Activated T-helper 1 cell treated with Interleukin-2 at 50 U/mL for 16 hours (primary cell): ENCODE measurements around the gene PCOLCE2.
"Not testable (repeated sequence)": the region's sequence is repeated elsewhere in the genome, so short reads cannot be mapped to it uniquely, and the experiment has no call there.

Experiments used
- DNase-seq: peaks from one replicate; pipeline ENCODE4 v3.0.0-alpha.2; 2020; ENCODE audit warnings: low read depth

Gene PCOLCE2

DNA sequence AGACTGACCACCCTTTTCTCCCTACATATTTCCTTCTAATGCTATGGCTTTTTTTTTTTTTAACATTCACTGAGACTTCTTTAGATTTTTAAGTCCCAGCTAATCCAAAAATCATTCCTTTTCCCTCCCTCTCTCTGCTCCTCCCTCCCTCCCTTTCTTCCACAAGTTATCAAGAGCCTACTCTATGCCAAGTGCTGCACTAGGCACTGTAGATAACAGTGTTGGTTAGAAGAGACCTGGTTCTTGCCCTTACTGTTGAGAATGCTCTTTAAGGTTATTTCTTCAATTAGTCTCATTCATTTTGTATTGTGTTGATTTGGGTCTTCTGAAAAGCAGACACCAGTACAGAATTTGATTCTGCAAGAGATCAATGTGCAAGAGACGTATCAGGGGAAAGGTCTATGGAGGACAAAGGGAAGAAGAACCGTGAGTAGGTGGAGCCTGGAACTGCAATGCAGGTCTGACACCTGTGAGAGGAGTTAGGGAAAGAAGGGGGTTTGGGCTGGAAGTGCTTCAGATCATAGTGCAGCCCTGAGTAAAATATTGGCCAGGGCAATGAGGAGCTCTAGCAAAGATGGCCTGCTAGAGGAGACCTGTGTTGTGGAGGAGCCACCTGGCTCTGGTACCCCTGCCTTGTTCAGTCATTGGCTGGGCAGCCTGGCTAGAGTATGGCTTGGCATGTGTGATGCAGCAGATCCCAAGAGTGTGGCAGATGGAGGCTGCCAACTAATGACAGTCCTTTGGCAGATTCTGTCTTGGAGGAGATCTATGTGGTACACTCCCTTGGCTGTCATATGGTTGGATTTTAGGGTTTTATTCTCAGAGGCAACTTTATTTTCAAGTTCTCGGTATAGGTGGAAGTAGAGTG lies 9.7 kb upstream of the PCOLCE2 start:
- DNase-seq: no peak

DNA sequence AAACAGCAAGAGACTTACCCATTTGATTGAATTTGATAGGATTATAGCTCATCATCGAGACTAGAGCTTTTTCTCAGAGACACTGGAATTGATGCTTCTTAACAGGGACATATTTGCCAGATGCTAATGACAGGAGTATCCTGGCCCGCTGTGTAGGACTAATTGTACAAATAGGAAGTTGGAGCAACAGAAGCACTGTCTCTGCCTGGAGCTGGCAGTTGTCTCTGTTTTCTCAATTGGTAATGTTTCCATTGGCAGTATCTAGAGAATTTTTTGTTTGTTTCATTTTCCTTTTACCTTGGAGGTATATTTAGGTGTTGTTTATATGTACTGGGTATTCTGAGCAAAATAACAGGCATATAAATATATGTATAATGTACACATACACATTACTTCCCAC lies 8.9 kb upstream of the PCOLCE2 start:
- no peak for DNase-seq

DNA sequence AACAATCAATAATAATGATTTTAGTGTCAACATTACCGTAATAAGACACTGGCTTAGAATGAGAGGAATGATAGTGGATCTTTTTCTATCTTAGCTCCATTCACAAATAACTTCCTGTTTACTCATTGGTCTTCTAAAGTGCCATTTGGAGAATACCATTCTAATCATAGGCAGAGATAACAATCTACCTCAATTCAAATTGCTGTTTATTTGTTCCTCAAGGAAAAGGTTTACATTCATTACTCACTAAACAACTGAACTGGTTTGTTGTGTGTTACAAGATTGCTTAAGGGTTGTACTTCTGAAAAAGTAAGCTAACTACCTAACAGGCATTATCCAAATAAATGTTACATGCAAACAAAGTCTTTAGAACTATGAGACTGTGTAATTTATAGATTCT lies 8.1 kb upstream of the PCOLCE2 start:
- DNase-seq: no peak

DNA sequence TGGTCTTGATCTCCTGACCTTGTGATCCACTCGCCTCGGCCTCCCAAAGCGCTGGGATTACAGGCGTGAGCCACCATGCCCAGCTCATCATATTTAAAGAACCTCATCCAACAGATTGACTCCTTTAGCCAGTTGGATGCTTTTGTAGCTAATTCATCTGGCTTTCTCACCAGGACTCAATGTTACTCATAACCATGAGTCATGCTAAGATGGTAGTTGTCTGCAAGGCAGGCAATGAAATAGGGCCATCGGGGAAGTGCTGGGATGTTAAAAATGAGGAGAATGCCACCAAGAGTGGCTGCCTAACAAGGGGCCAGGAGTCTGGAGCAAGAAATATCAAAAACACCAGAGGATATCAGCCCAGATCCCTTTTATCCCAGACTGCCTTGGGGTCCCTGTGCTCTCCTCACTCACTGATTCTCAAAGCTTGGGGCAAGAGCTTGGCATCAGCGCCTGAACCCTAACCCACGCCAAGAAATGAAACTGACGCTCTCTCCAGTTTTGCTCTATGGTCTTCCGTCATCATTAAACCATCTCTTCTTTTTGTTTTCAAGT lies 7.4 kb upstream of the PCOLCE2 start:
- no peak for DNase-seq

DNA sequence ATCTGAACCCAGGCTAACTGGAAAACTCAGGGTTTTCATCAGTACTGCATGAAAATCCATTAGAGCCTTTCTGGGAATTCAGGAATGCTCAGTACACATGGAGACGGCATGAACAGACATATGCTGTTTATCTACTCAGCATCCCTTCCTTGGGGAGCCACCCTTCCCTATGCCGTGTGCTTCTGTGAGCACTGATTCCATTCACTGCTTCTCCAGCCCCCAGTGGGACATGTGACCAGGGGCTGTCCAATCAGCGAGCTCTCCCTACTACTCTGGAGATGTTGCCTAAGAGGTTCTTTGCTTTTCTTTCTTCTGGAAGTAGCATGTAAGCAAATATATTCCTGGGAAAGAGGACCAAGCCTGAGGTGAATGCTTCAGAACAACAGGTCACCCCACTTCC lies 5.6 kb upstream of the PCOLCE2 start:
- DNase-seq: no peak

DNA sequence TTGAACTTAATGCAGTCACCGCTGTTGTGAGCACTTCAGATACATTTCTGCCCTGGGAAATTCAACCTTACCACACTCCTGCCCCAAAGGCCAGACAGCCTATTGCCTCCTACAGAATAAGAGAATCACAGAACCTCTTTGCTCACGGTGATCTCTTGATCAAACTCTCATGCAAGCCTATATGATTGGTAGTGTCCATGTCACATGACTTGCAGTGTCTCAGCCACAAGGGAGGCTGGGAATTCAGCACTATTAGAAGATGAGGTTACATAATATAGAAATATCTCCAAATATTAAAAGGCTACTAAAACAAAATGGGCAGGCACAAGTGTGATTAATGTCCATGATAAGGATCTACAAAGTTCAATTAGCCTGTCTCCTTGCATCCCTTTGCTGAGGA lies 3.8 kb upstream of the PCOLCE2 start:
- no peak for DNase-seq

DNA sequence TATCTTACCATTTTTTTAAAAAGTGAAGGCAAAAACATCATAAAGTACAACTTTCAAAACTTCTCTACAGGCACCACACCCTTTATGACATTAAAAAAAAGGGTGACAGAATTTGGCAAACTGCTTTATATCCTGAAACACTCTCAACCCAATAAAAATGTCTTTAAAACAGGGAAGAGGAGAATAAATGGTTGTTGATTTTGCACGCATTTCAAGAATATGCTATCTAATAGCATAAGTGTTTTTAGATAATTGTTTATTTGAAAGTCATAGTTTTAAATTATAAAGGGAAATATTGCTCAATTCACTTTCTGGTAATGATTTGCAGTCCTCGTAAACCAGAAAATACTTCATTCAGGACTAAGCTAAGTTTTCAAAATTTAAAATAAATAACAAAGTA lies 1.7 kb upstream of the PCOLCE2 start:
- no peak for DNase-seq

DNA sequence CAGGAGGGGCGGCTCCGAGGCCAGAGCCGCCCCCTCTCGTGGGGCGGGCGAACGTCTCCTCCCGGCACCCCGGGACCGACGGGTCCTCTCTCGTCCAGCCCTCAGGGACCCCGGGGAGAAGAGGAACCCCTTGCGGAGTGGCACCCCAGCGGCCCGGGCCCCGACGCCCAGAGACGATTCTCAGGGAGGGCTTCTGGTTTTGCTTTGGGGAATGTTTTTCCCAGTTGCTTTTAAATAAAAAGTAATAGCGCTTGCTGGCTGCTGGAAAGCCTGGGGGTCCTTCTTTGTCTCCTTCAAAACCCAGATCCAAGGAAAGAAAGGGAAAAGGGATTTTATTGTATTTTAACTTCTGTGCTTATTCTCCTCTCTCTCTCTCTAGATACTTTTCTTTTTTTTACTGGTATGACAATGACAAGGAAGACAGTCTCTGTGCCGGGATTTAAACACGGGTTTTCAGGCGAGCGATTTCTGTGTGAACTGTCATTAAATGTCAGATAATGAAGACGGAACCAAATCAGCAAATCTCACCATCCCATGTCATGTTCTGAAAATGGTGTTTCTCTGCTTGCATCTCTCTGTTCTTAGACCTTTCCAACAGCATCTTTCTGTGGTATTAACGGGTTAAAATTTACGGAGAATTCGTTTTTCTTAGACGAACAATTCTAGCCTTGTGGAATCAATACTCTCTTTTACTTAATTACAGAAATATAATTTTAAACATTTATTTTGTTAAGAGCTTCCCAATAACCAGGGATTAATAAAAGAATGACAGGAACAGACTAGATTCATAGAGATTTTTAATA lies 530 bp upstream of the PCOLCE2 start:
- DNase-seq: no peak

DNA sequence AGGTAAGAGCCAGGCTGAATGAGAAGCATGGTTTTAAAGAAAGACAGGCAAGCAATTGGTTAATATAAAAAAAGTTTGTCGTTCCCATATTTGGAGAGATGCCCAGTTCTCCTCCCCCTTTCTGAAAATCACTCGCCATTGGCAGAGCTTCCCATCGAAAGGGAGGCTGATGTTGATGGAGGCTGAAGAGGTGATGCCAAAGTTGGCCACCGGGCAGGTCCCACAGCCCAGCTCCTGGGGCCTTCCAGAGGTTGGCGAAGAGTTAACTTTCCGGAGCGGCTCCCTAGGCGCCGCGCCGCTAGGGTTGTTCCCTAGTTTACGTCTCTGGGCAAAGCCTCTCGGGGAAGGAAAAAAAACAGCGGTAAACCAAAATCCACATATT lies 793 bp downstream of the PCOLCE2 start:
- no peak for DNase-seq

DNA sequence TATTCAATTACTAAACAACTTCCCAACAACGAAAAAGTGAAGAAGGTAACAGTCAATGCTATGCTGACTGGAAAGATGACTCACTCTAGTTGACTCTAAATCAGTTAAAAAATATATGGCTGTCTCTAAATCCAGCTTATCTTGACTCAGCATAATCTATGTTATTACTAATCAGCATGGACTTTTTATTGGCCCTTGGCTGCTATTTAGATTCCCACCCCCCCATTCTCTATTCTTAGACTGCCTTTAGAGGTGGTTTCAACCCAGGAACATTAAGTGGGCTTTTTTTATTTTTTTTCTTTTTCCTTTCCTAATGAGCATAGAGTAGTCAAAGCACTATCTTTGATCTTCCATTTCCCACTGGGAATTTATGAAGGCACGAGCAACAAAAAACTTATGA lies 1.9 kb downstream of the PCOLCE2 start:
- DNase-seq: no peak

DNA sequence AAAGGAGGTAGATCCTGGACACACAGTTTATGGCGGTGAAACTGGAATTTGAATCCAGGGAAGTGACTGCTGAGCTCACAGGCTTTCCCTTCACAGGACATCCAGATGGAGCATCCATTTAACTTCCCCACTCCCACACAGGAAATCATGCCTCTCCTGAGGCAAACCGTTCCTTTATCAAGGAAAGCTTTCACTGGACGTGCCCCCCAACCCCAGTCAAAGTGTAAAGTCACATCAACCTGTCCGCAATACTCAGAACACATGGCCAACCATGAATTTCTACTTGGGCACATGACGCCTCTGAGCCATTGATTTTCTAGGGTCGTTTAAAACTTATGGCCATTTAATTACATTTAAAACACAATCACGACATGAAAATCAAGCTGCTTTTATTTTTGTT lies 2.9 kb downstream of the PCOLCE2 start:
- no peak for DNase-seq

DNA sequence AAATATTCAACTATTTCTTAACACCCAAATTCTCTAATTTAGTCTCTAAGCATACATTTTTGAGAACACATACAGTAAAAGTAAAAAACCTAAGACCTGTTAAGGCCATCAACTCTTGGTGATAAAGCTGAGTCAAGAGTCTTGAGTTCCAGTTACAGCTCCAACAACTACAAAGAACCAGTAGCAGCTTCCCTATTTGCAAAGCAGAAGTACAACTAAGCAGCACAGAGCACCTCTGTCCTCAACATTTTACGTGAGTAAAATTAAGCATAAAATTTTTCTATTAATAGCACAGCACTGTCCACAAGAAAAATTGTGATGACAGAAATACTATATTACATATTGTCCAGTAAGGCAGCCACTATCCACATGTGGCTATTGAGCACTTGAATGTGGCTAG lies 4.4 kb downstream of the PCOLCE2 start:
- DNase-seq: no peak

DNA sequence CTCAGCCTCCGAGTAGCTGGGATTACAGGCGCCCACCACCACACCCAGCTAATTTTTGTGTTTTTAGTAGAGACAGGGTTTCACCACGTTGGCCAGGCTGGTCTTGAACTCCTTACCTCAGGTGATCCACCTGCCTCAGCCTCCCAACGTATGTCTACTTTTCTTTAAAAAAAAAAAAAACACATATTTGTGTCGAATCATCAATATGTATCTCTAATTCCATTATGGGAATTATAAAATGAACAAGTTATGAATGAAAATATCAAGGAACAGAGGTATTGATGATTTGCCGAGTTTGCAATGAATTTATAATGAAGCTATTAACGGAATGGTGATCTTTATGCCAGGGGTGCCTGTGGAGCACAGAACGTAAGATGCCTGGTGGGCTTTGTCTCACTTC lies 5.3 kb downstream of the PCOLCE2 start:
- DNase-seq: not testable (repeated sequence)

DNA sequence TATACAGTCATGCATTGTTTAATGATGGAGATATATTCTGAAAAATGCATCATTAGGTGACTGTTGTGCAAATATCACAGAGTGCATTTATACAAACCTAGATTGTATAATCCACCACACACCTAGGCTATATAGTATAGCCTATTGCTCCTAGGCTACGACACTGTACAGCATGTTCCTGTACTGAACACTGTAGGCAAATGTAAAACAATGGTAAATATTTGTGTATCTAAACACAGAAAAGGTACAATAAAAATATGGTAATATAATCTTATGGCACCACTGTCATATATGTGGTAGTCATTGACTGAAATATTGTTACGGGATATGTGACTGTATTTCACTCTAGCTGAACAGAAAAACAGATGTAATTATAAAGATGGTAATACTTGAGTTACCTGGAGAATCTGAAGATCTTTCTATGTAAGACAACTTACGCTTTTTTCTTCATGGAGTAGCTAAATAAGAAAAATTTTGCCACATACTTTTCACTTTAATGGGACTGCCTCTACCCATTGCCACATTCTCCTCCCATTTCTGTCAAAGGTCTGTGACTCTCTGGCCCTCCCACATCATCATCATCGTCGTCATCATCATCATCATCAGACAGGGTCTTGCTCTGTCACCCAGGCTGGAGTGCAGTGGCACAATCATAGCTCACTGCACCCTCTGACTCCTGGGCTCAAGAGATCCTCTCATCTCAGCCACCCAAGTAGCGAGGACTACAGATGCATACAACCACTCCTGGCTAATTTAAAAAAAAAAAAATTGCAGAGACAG lies 7.2 kb downstream of the PCOLCE2 start:
- no peak for DNase-seq

DNA sequence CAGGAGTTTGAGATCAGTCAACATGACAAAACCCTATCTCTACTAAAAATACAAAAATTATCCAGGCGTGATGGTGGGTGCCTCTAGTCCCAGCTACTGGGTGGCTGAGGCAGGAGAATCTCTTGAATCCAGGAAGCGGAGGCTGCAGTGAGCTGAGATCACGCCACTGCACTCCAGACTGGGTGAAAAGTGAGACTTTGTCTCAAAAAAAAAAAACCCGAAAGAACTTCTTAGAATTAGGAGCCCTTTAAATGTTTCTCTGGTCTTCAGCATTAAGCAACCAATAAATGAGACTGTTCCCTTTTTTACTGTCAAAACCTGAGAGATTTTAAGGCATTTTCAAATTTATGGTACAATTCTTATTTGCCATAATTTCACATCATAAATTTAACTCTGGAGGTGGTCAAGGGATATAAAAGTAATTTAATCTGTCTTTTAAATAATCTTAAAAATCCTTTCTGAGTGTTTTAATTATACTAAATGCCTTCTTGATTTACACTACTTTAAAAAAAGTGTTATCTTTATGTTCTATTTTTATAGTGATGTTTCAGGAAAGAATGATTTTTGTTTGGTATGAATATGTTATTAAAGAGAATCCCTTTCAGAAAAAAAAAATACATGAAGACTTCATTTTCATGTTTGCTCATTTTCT lies 10.1 kb downstream of the PCOLCE2 start:
- DNase-seq: no peak

DNA sequence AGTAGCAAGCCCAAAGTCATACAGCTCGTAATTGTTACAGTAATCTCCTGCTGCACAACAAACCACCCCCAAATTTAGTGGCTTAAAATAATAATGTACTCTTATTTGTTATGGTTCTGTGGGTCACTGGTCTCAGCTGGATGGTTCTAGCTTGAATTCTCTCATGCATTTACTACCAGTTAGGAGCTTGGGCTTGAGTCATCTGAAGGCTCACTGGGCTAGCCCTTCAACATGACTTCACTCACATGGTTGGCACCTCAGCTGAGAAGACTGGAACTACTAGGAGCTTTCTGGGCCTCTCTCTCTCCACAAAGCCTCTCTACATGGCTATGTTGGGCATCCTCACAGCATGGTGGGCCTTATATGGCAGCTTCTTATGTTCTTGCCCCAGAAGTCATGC lies 12.5 kb downstream of the PCOLCE2 start:
- DNase-seq: no peak

DNA sequence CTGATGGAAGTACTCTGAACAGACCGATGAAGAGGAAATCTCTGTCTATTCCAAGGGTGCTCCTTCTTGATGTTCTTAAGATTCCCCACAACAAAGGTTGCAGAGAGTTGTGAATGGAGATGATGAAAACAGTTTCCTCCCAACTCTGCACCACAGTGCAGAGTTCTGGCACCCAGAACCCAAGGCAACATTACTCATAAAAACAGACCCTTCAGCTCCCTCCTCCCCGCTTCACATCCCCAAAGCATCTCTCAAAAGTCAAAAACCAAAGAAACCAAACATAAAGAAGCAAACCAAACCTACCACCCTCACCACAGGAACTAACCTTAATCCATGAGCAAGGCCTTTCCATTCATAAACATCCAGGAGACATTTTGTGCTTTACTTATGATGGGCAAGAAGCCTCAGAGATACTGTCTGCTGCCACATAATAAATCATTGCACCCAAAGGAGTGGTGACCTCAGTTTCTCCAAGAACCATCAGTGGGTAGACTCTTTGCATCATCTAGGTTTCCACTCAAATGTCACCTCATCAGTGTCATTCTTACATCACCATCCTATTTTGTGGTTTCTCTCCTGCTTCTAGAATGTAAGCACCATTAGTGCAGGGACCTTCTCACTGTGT lies 13.2 kb downstream of the PCOLCE2 start:
- DNase-seq: no peak

DNA sequence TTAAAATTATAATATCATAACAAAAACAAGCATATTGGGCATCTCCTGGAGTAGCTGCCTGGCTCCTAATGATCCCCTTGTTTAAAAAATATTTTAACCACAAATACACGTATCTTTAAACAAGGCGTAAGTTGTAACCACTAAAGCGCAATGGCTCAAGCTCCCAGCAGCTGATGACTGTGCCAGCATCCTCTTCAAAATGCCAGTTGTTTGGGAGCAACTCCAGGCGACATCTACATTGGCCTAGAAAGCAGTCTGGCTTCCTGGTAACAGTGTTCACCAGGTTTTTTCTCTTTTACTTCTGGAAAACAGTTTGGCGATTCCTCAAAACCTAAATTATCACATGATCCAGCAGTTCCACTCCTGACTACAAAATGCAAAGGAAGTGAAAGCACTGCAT lies 13.8 kb downstream of the PCOLCE2 start:
- DNase-seq: no peak

DNA sequence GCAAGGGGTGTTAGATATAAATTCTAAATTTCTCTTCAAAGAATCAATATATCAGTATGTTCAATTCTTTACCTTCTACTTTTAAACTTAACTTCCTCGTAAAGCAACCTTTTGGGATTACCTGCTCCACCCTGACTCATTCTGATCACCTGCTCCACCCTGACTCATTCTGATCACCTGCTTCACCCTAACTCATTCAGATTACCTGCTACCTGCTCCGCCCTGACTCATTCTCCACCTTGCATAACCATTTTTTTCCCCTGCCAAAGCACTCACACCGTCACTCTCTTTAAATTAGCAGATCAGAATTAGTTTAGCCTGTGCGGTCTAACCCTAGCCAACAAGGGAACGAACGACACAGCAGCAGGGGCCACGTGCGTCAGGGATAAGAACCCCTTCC lies 20.5 kb downstream of the PCOLCE2 start:
- DNase-seq: not testable (repeated sequence)

DNA sequence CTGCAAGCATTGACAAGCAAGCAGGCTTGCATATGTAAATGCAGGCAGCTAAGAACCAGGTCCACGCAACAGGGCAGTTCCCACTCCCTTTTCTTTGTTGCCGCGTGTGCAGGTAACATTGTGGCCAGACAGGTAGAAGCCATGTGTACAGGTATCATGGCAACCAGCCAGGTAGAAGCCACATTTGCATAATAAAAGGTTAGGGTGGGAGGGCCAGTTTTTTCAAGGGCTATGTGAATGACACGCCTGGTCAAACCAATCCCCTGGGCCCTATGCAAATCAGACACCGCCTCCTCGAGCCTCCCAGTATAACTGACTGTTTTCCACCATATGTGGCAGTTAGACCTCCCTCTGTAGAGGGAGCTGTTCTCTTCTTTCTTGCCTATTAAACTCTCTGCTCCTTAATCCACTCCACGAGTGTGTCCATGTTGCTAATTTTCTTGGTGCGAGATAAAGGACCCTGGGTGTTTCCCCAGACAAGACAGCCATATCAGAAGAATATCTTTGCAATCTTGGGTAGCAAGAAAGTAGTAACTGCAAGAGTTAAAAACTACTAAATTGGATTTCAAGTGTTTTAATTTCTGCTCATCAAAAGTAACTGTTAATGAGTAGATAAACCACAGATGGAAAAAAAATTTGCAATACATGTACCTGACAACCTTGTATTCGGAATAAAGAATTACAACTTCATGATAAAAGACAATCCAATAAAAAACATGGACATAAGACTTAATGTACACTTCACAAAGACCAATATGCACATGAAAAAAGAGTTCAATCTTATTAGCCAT lies 21.8 kb downstream of the PCOLCE2 start:
- DNase-seq: no peak
